Adipose tissue (tissue), 3 donors: Measurements from ENCODE around the gene PLEKHA3. TPM values are rescaled to one million over a fixed set of nuclear protein-coding genes. Genes with fewer than 3 reads are reported as not detected.
"Not testable (repeated sequence)": the region's sequence is repeated elsewhere in the genome, so short reads cannot be mapped to it uniquely, and the experiment has no call there.

ENCODE experiments used
- H3K27ac ChIP-seq: one replicate; pipeline ENCODE4 v1.5.1; 2013; ENCODE audit warnings: low read depth, low read length
- WGBS, 3 donors: extraction: QIAGEN DNeasy Blood & Tissue Kit; methylation state at CpG; one replicate each; pipeline ENCODE4 v1.1.7; 2013; 5-methylcytosine and 5-hydroxymethylcytosine counted together
- polyA plus RNA-seq, 3 donors: library from polyadenylated mRNA; stranded (reverse); fragments of 200-250 nt; gene quantifications; one replicate each; pipeline ENCODE4 v1.2.3, GENCODE V29; 2013
- donor health status: healthy with polysubstance abuse.
- donor health status: Bipolar disorder and iron deficiency.
- donor health status: healthy.

The PLEKHA3 gene
- 1 to 10 TPM; 1.7 to 7.0 (median 6.1) TPM for polyA plus RNA-seq

- peak within 1 kb of the TSS; percentile 43 for H3K27ac ChIP-seq
- WGBS, 3 donors, result 0% methylated on average over 64 to 92 of the region's 92 CpGs
Measured at GRCh38 chr2:178480227-178481181, at the start of gene PLEKHA3. TSS of gene PLEKHA3 (plus strand) at chr2:178480457. CDS start at chr2:178480870, 413 bp downstream.

GRCh38 chr2:178436662-178437061 lies 43.6 kb upstream of the PLEKHA3 start:
- no peak overlapping the region for H3K27ac ChIP-seq
- WGBS, 3 donors, result 81 to 88% (median 88%) methylated on average over 2 of the region's 2 CpGs

- no peak overlapping the region for H3K27ac ChIP-seq
- WGBS, 3 donors, result 79 to 95% (median 91%) methylated on average over 2 of the region's 2 CpGs
Measured at GRCh38 chr2:178441426-178441825, 38.8 kb upstream of the PLEKHA3 start.

GRCh38 chr2:178448968-178449661 lies 31.1 kb upstream of the PLEKHA3 start:
- no peak overlapping the region for H3K27ac ChIP-seq

GRCh38 chr2:178449700-178450523 lies 30.3 kb upstream of the PLEKHA3 start:
- H3K27ac ChIP-seq, result no peak overlapping the region
- 5 to 8% (median 8%) methylated on average over 18 of the region's 18 CpGs for WGBS, 3 donors

More at GRCh38 chr2:178448968-178449661, 31.1 kb upstream of the PLEKHA3 start:
- 58 to 85% (median 78%) methylated on average over 4 of the region's 4 CpGs for WGBS, 3 donors

GRCh38 chr2:178450524-178450773 lies 29.8 kb upstream of the PLEKHA3 start:
- H3K27ac ChIP-seq, result peak overlapping the region; percentile 65
- WGBS, 3 donors, result 0 to 1% (median 1%) methylated on average over 19 to 25 of the region's 25 CpGs

- WGBS, 3 donors, result 1% methylated on average over 57 to 76 of the region's 76 CpGs
- H3K27ac ChIP-seq, result peak within 1 kb of the TSS; percentile 80
Measured at GRCh38 chr2:178450774-178451525, 29.3 kb upstream of the PLEKHA3 start, which contains the start of the genes PJVK and PRKRA. TSS of gene PJVK (plus strand) at chr2:178451378. CDS start at chr2:178453410, 2,032 bp downstream. TSS of gene PRKRA (minus strand) at chr2:178451175. CDS start at chr2:178451030, 145 bp downstream.

- 94 to 98% (median 97%) methylated on average over 2 of the region's 2 CpGs for WGBS, 3 donors
- H3K27ac ChIP-seq, result no peak overlapping the region
Measured at GRCh38 chr2:178452334-178452733, 27.9 kb upstream of the PLEKHA3 start.

- H3K27ac ChIP-seq, result no peak overlapping the region
- 54 to 75% (median 75%) methylated on average over 5 of the region's 5 CpGs for WGBS, 3 donors
Measured at GRCh38 chr2:178452870-178453269, 27.4 kb upstream of the PLEKHA3 start.

GRCh38 chr2:178455947-178456346 lies 24.3 kb upstream of the PLEKHA3 start:
- no peak overlapping the region for H3K27ac ChIP-seq
- 91 to 95% (median 94%) methylated on average over 5 of the region's 5 CpGs for WGBS, 3 donors

GRCh38 chr2:178457390-178457886 lies 22.8 kb upstream of the PLEKHA3 start:
- WGBS, 3 donors, result 85 to 93% (median 93%) methylated on average over 11 of the region's 11 CpGs
- no peak overlapping the region for H3K27ac ChIP-seq

- WGBS, 3 donors, result 87 to 93% (median 92%) methylated on average over 7 of the region's 7 CpGs
- H3K27ac ChIP-seq, result no peak overlapping the region
Measured at GRCh38 chr2:178469219-178469849, 10.9 kb upstream of the PLEKHA3 start.

GRCh38 chr2:178471313-178471712 lies 8.9 kb upstream of the PLEKHA3 start:
- 94 to 97% (median 96%) methylated on average over 5 of the region's 5 CpGs for WGBS, 3 donors
- H3K27ac ChIP-seq, result not testable (repeated sequence)

GRCh38 chr2:178473373-178473772 lies 6.9 kb upstream of the PLEKHA3 start:
- WGBS, 3 donors, result 95 to 100% (median 99%) methylated on average over 2 of the region's 2 CpGs
- H3K27ac ChIP-seq, result no peak overlapping the region

- H3K27ac ChIP-seq, result no peak overlapping the region
- WGBS, 3 donors, result 55 to 73% (median 73%) methylated on average over 4 of the region's 4 CpGs
Measured at GRCh38 chr2:178473931-178474330, 6.3 kb upstream of the PLEKHA3 start.

- H3K27ac ChIP-seq, result no peak overlapping the region
- WGBS, 3 donors, result 94 to 96% (median 96%) methylated on average over 5 of the region's 5 CpGs
Measured at GRCh38 chr2:178474560-178474959, 5.7 kb upstream of the PLEKHA3 start.

GRCh38 chr2:178476477-178476876 lies 3.8 kb upstream of the PLEKHA3 start:
- H3K27ac ChIP-seq, result no peak overlapping the region
